Fibroblast of villous mesenchyme (primary cell): ENCODE data around the gene CA9. TPM values are rescaled to one million over a fixed set of nuclear protein-coding genes. Genes with fewer than 3 reads are reported as not detected.

ENCODE experiments used
- DNase-seq: peaks from one replicate; pipeline ENCODE4 v3.0.0-alpha.2; 2010; ENCODE audit warnings: low read depth
- H3K4me3 ChIP-seq: 2 replicates; pipeline ENCODE4 v1.5.1; 2011; ENCODE audit warnings: low read depth, mild to moderate bottlenecking, low read length
- CTCF ChIP-seq: IDR thresholded peaks from 2 replicates; pipeline ENCODE4 v1.5.1; 2012; ENCODE audit warnings: low read depth, mild to moderate bottlenecking, low read length; ENCODE audit not compliant: insufficient read depth
- total RNA-seq: library from RNA; depleted of rRNA; stranded (reverse); fragments of >200 nt; gene quantifications from 2 replicates; pipeline ENCODE4 v1.2.3, GENCODE V29; 2012

Gene CA9
- total RNA-seq, 1 donor = not detected

- peak within 1 kb of the TSS; percentile 92 for H3K4me3 ChIP-seq
- TF ChIP-seq CTCF = no peak
- DNase-seq = peak; percentile 89
Measured at GRCh38 chr9:35689542-35690293, 16.0 kb downstream of the CA9 start, which contains the start of gene TPM2. TPM2 (minus strand) TSS chr9:35689925; CDS start chr9:35689817, 108 bp downstream.

GRCh38 chr9:35690294-35690613 lies 16.5 kb downstream of the CA9 start:
- no peak for DNase-seq
- TF ChIP-seq CTCF = no peak
- peak overlapping the region; percentile 92 for H3K4me3 ChIP-seq

- peak overlapping the region; percentile 92 for H3K4me3 ChIP-seq
- no peak for TF ChIP-seq CTCF
- DNase-seq = peak; percentile 84
Measured at GRCh38 chr9:35690614-35691333, 17.0 kb downstream of the CA9 start.

- H3K4me3 ChIP-seq = peak overlapping the region; percentile 92
- no peak for DNase-seq
- TF ChIP-seq CTCF = no peak
Measured at GRCh38 chr9:35691334-35691650, 17.6 kb downstream of the CA9 start.

- H3K4me3 ChIP-seq = no peak overlapping the region
- DNase-seq = no peak
- no peak for TF ChIP-seq CTCF
Measured at GRCh38 chr9:35691757-35692301, 18.1 kb downstream of the CA9 start.

GRCh38 chr9:35695943-35696401 lies 22.2 kb downstream of the CA9 start:
- no peak for TF ChIP-seq CTCF
- H3K4me3 ChIP-seq = no peak overlapping the region
- DNase-seq = no peak
